Keratinocyte (primary cell): ENCODE results near the gene CNTNAP1.

Source experiments
- EZH2 ChIP-seq: IDR thresholded peaks from one replicate; pipeline ENCODE4 v1.6.1; 2012; ENCODE audit warnings: inconsistent platforms, mild to moderate bottlenecking, low read length, moderate library complexity
- TF ChIP-seq, protein P1 (sequence below), 3 experiments: IDR thresholded peaks in 1 of 3; conservative IDR thresholded peaks in 1 of 3; optimal IDR thresholded peaks in 1 of 3; 2 replicates in 2 of 3; 3 replicates in 1 of 3; pipeline versions ENCODE3 to v1.5.1; 2011; ENCODE audit warnings: low read length in 3 of 3, mild to moderate bottlenecking in 3 of 3, moderate library complexity in 2 of 3, control low read depth in 1 of 3, inconsistent platforms in 1 of 3; ENCODE audit not compliant: insufficient read depth in 2 of 3; ENCODE audit errors: extremely low read depth in 1 of 3

DNA sequence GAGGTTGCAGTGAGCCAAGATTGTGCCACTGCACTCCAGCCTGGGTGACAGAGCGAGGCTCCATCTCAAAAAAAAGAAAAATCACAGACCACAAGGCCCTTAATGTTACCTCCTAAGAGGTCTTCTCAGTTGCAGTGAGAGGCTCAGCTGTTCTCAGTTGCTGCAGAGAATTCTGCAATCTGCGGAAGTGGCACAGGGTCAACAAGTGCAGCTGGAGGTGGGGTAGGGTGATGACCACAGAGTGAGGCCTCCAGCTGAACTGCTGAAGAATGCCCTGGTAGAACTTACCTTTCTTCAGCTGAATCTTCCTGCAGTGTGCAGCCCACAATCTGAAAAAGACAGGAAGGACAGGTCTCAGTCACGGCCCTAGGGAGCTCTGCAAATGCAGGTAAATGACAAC lies 26.3 kb downstream of the CNTNAP1 start:
- TF ChIP-seq, protein P1, sequence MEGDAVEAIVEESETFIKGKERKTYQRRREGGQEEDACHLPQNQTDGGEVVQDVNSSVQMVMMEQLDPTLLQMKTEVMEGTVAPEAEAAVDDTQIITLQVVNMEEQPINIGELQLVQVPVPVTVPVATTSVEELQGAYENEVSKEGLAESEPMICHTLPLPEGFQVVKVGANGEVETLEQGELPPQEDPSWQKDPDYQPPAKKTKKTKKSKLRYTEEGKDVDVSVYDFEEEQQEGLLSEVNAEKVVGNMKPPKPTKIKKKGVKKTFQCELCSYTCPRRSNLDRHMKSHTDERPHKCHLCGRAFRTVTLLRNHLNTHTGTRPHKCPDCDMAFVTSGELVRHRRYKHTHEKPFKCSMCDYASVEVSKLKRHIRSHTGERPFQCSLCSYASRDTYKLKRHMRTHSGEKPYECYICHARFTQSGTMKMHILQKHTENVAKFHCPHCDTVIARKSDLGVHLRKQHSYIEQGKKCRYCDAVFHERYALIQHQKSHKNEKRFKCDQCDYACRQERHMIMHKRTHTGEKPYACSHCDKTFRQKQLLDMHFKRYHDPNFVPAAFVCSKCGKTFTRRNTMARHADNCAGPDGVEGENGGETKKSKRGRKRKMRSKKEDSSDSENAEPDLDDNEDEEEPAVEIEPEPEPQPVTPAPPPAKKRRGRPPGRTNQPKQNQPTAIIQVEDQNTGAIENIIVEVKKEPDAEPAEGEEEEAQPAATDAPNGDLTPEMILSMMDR (optimal IDR thresholded peaks at IDR 0.05 in 1 of 3, IDR thresholded peaks at IDR 0.05 in 1 of 3, conservative IDR thresholded peaks at IDR 0.05 in 1 of 3; ENCODE audit: extremely low read depth in 1 of 3, insufficient read depth in 2 of 3, low read length in 3 of 3): no peak
- no peak for TF ChIP-seq EZH2
